A549 treated with dexamethasone at 1 μM for 4 hours (cell line): ENCODE results near the gene SDF2. TPM values are rescaled to one million over a fixed set of nuclear protein-coding genes. Genes with fewer than 3 reads are reported as not detected.

Source experiments
- total RNA-seq: library from RNA; stranded (reverse); fragments of 200-300 nt; extraction: Qiagen RNA extraction; gene quantifications from 5 replicates; pipeline ENCODE4 v1.2.3, GENCODE V29; 2022

Gene SDF2
- total RNA-seq, result 75.2 to 84.3 TPM (median 77.7 TPM) in 5 replicates

GRCh38 chr17:28661635-28662526 lies at the start of gene SDF2, which contains the start of gene SUPT6H:
TSS of gene SDF2 (minus strand) at chr17:28661906. CDS start at chr17:28661876, 30 bp downstream.
TSS of gene SUPT6H (plus strand) at chr17:28662205. CDS start at chr17:28673402, 11,197 bp downstream.

GRCh38 chr17:28644787-28645575 lies 16.7 kb downstream of the SDF2 start, which contains the start of gene BLTP2:
TSS of gene BLTP2 (minus strand) at chr17:28645158. CDS start at chr17:28645056, 102 bp downstream.

GRCh38 chr17:28613931-28614381 lies 47.8 kb downstream of the SDF2 start, which contains the start of gene RSKR:
TSS of gene RSKR (minus strand) at chr17:28614185. CDS start at chr17:28614161, 24 bp downstream.

DNA sequence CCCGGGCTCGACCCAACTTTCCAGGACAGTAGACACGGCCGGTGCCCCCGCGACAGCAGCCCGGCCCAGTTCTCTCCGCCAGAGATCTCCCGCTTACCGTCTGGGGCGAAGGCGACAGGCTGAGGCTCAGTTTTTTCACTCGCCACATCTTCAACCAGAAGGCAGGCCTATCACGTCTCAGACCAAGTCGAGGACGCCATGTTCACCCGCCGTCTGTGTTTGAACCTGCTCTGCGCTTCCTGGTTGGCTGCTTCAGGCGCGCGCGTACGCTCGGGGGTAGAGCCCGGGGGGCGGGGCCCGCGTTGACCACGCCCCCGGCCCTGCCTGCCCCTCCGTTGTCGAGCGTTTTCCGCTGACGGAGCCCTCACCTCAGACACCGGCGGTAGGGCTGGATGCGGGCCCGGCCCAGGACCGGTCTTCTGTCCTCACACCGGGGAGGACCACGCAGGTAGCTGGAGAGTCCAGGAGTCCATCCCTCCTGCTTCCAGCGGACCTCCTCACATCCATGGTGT lies 62.9 kb downstream of the SDF2 start, which contains the start of gene SPAG5:
Gene SPAG5, minus strand, starts transcription at position 227 of the 512 bp plus-strand sequence. Its CDS starts 79 bp downstream, at position 148.

Other genes starting within 250 kb of the SDF2 start
- gene SLC13A2, start 188.3 kb downstream of the SDF2 start, total RNA-seq, result 0.07 to 0.20 TPM (median 0.12 TPM) in 5 replicates
- gene FOXN1, start 155.6 kb downstream of the SDF2 start, total RNA-seq, result 0.02 to 0.03 TPM (median 0.02 TPM) in 3 of 5 replicates, not detected in the others
- gene UNC119, start 109.3 kb downstream of the SDF2 start, total RNA-seq, result 21.9 to 31.8 TPM (median 29.0 TPM) in 5 replicates
- 54.1 to 65.1 TPM (median 60.5 TPM) in 5 replicates for gene PIGS, start 90.4 kb downstream of the SDF2 start, total RNA-seq
- 1.4 to 2.5 TPM (median 2.0 TPM) in 5 replicates for gene ALDOC, start 85.0 kb downstream of the SDF2 start, total RNA-seq
- gene SPAG5, start 62.9 kb downstream of the SDF2 start, total RNA-seq, result 64.8 to 73.8 TPM (median 69.0 TPM) in 5 replicates
- 1.8 to 5.6 TPM (median 4.3 TPM) in 5 replicates for gene RSKR, start 47.7 kb downstream of the SDF2 start, total RNA-seq
- 58.8 to 74.2 TPM (median 69.1 TPM) in 5 replicates for gene BLTP2, start 16.7 kb downstream of the SDF2 start, total RNA-seq
- gene SUPT6H, start 299 bp upstream of the SDF2 start, total RNA-seq, result 56.8 to 83.6 TPM (median 78.1 TPM) in 5 replicates
- 0.87 to 1.6 TPM (median 1.4 TPM) in 5 replicates for gene PROCA1, start 50.0 kb upstream of the SDF2 start, total RNA-seq
- gene RAB34, start 56.0 kb upstream of the SDF2 start, total RNA-seq, result 192 to 231 TPM (median 217 TPM) in 5 replicates
- gene RPL23A, start 58.1 kb upstream of the SDF2 start, total RNA-seq, result 1,532 to 2,344 TPM (median 1,598 TPM) in 5 replicates
- gene TLCD1, start 64.3 kb upstream of the SDF2 start, total RNA-seq, result 27.5 to 45.5 TPM (median 40.7 TPM) in 5 replicates
- 2.5 to 3.9 TPM (median 3.7 TPM) in 5 replicates for gene NEK8, start 66.9 kb upstream of the SDF2 start, total RNA-seq
- 46.2 to 72.9 TPM (median 69.6 TPM) in 5 replicates for gene TRAF4, start 82.1 kb upstream of the SDF2 start, total RNA-seq
- 31.8 to 55.0 TPM (median 49.9 TPM) in 5 replicates for gene FAM222B, start 180.9 kb upstream of the SDF2 start, total RNA-seq
- gene ERAL1, start 193.1 kb upstream of the SDF2 start, total RNA-seq, result 69.9 to 83.2 TPM (median 80.3 TPM) in 5 replicates
- gene FLOT2, start 235.8 kb upstream of the SDF2 start, total RNA-seq, result 69.2 to 96.1 TPM (median 91.3 TPM) in 5 replicates
- 5.8 to 7.0 TPM (median 6.5 TPM) in 5 replicates for gene DHRS13, start 241.2 kb upstream of the SDF2 start, total RNA-seq